HG03060 (cell line): ENCODE results near the gene DOCK7.
"Not testable (repeated sequence)": the region's sequence is repeated elsewhere in the genome, so short reads cannot be mapped to it uniquely, and the experiment has no call there.

Experiments
- ATAC-seq: cut with Tn5 transposase; IDR thresholded peaks from one replicate; pipeline ENCODE4 v1.9.1; 2021; ENCODE audit warnings: low read depth, moderate number of reproducible peaks; ENCODE audit not compliant: unreplicated experiment

DOCK7 gene

GRCh38 chr1:62693123-62693522 lies 4.9 kb upstream of the DOCK7 start:
- no peak for ATAC-seq

GRCh38 chr1:62691062-62691844 lies 3.1 kb upstream of the DOCK7 start:
- no peak for ATAC-seq

GRCh38 chr1:62689524-62689923 lies 1.3 kb upstream of the DOCK7 start:
- no peak for ATAC-seq

- peak; percentile 0 for ATAC-seq
Observed at GRCh38 chr1:62688687-62689085, 500 bp upstream of the DOCK7 start.

GRCh38 chr1:62687421-62687902 lies 724 bp downstream of the DOCK7 start:
- ATAC-seq: no peak

GRCh38 chr1:62686822-62687221 lies 1.4 kb downstream of the DOCK7 start:
- no peak for ATAC-seq

GRCh38 chr1:62685431-62685859 lies 2.7 kb downstream of the DOCK7 start:
- ATAC-seq: no peak

GRCh38 chr1:62682531-62682930 lies 5.7 kb downstream of the DOCK7 start:
- ATAC-seq: no peak

GRCh38 chr1:62680992-62681391 lies 7.2 kb downstream of the DOCK7 start:
- ATAC-seq: not testable (repeated sequence)

GRCh38 chr1:62677822-62678221 lies 10.4 kb downstream of the DOCK7 start:
- ATAC-seq: not testable (repeated sequence)

- no peak for ATAC-seq
Observed at GRCh38 chr1:62676611-62677356, 11.4 kb downstream of the DOCK7 start.

GRCh38 chr1:62673629-62674028 lies 14.6 kb downstream of the DOCK7 start:
- ATAC-seq: no peak

GRCh38 chr1:62672029-62672428 lies 16.2 kb downstream of the DOCK7 start:
- ATAC-seq: no peak

GRCh38 chr1:62654744-62655143 lies 33.4 kb downstream of the DOCK7 start:
- ATAC-seq: no peak

- ATAC-seq: no peak
Observed at GRCh38 chr1:62652387-62652786, 35.8 kb downstream of the DOCK7 start.

GRCh38 chr1:62643283-62643682 lies 44.9 kb downstream of the DOCK7 start:
- no peak for ATAC-seq

- no peak for ATAC-seq
Observed at GRCh38 chr1:62637392-62638105, 50.6 kb downstream of the DOCK7 start.

GRCh38 chr1:62628506-62628905 lies 59.7 kb downstream of the DOCK7 start:
- no peak for ATAC-seq

- peak; percentile 34 for ATAC-seq
Observed at GRCh38 chr1:62625415-62625814, 62.8 kb downstream of the DOCK7 start.

GRCh38 chr1:62621907-62622306 lies 66.3 kb downstream of the DOCK7 start:
- ATAC-seq: peak; percentile 95

GRCh38 chr1:62613890-62614289 lies 74.3 kb downstream of the DOCK7 start:
- ATAC-seq: no peak
